Measurements from ENCODE around the gene SORBS2. TPM values are rescaled to one million over a fixed set of nuclear protein-coding genes. Genes with fewer than 3 reads are reported as not detected.
A peak's percentile ranks its signal among the peaks of the same experiment; 100 is the strongest.

The SORBS2 gene
- total and polyA plus RNA-seq, 12 donors = 175 to 3,169 (median 1,523) TPM

DNA sequence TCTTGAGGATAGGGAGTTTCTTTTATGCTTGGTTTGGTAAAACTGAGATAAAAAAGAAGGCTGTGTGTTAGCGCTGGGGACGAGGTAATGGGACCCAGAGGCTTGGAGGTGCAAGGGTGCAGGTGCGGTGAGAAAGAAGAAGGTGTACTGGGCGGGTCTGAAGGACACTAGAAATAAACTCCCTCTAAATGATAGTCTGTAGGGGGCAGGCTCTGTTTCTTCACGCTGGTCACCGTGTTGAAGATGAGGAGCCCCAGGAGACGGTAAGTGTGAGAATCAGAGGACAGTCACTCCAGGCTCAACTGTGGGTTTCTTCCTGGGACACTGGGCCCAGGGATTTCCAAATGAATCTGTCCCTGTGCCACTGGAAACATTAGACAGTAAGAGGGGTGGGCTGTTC, 131.4 kb downstream of the SORBS2 start:
- ATAC-seq (peak in 6 of 8 donors; percentile 14 to 44 (median 30)), DNase-seq (no peak)
- no peaks in the 10 kb centered on the region for H3K9me3 ChIP-seq
- TF ChIP-seq, protein P1, sequence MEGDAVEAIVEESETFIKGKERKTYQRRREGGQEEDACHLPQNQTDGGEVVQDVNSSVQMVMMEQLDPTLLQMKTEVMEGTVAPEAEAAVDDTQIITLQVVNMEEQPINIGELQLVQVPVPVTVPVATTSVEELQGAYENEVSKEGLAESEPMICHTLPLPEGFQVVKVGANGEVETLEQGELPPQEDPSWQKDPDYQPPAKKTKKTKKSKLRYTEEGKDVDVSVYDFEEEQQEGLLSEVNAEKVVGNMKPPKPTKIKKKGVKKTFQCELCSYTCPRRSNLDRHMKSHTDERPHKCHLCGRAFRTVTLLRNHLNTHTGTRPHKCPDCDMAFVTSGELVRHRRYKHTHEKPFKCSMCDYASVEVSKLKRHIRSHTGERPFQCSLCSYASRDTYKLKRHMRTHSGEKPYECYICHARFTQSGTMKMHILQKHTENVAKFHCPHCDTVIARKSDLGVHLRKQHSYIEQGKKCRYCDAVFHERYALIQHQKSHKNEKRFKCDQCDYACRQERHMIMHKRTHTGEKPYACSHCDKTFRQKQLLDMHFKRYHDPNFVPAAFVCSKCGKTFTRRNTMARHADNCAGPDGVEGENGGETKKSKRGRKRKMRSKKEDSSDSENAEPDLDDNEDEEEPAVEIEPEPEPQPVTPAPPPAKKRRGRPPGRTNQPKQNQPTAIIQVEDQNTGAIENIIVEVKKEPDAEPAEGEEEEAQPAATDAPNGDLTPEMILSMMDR (IDR thresholded peaks at IDR 0.05) = peak in 3 of 9 donors; percentile 11 to 20 (median 17)
- peak overlapping the region in 3 of 10 donors; percentile 27 to 70 (median 34) for H3K27ac ChIP-seq
- no peak overlapping the region for H3K4me3 ChIP-seq
- H3K27me3 ChIP-seq = no peaks in the 10 kb centered on the region
- WGBS, 2 donors = 61 to 68% methylated on average over 7 of the region's 7 CpGs
- intact Hi-C loops (cut with DNase I) = no loop called here
- H3K4me1 ChIP-seq = peaks cover 0 to 92% (median 30%) of the 10 kb centered on the region in 9 donors
- peaks cover 0 to 28% (median 0%) of the 10 kb centered on the region in 9 donors for H3K36me3 ChIP-seq

GRCh38 chr4:185679523-185679922, 132.5 kb downstream of the SORBS2 start:
- H3K4me1 ChIP-seq = peaks cover 2 to 92% (median 28%) of the 10 kb centered on the region in 9 donors
- TF ChIP-seq, protein P1 (IDR thresholded peaks at IDR 0.05) = no peak
- DNase-seq (no peak), ATAC-seq (no peak)
- H3K9me3 ChIP-seq = no peaks in the 10 kb centered on the region
- peaks cover 0 to 39% (median 0%) of the 10 kb centered on the region in 9 donors for H3K36me3 ChIP-seq
- H3K27ac ChIP-seq = peak overlapping the region in 1 of 10 donors; percentile 34
- H3K4me3 ChIP-seq = no peak overlapping the region
- intact Hi-C loops (cut with DNase I) = no loop called here
- 52 to 74% methylated on average over 3 of the region's 3 CpGs for WGBS, 2 donors
- H3K27me3 ChIP-seq = no peaks in the 10 kb centered on the region

DNA sequence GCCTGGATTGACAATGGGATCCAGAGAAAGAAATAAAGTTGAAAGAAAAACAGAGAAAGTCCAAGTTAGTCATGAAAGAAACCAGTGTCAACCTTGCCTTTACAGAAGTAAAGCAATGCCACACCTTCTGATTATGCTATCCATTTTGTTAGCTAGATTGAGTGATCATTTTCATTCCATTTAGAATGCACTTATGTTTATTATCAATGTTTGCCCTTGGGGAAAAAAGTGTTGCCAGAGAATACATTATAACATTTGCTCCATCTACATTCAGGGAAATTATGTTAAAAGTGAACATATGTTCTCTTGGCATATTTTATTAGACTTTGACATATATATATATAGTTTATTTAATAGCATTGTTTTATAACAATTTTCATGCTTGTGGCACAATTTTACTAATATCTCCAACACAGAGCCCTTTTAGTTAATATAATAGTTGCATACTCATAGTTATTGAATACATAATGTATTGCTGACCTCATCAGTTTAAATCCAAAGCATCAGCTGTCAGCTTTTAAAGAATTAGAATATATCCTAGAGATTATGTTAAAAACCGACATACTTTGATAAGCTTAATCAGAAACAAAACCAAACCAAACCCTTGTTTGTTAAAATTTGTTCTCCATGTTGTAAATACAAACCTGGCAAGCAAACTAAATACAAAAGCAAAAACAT, 134.2 kb downstream of the SORBS2 start:
- Histone ChIP-seq H3K36me3 (peaks cover 0 to 46% (median 0%) of the 10 kb centered on the region in 9 donors), H3K4me1 (peaks cover 6 to 93% (median 32%) of the 10 kb centered on the region in 9 donors), H3K4me3 (no peak overlapping the region), H3K9me3 (no peaks in the 10 kb centered on the region), H3K27me3 (no peaks in the 10 kb centered on the region), H3K27ac (peak overlapping the region in 1 of 10 donors; percentile 12)
- ATAC-seq (no peak), DNase-seq (no peak)
- 79 to 81% methylated on average over 1 of the region's 1 CpG for WGBS, 2 donors
- intact Hi-C loops (cut with DNase I) = no loop called here
- TF ChIP-seq, protein P1 (IDR thresholded peaks at IDR 0.05) = no peak

- Histone ChIP-seq H3K27me3 (no peaks in the 10 kb centered on the region), H3K9me3 (no peaks in the 10 kb centered on the region), H3K4me1 (peaks cover 0 to 71% (median 27%) of the 10 kb centered on the region in 9 donors), H3K4me3 (no peak overlapping the region), H3K27ac (peak overlapping the region in 7 of 10 donors; percentile 2 to 60 (median 45)), H3K36me3 (peaks cover 0 to 45% (median 0%) of the 10 kb centered on the region in 9 donors)
- no peak for DNase-seq
- ATAC-seq = peak in 3 of 8 donors; percentile 29 to 36 (median 33)
- WGBS, 2 donors = 41 to 51% methylated on average over 4 of the region's 4 CpGs
- TF ChIP-seq, protein P1 (IDR thresholded peaks at IDR 0.05) = no peak
- intact Hi-C loops (cut with DNase I) = no loop called here
Observed at GRCh38 chr4:185672618-185673017, 139.4 kb downstream of the SORBS2 start.

Data from heart right ventricle (tissue), 16 donors.